GM12872 (cell line): Measurements from ENCODE around the gene MGMT.

Experiments used
- CTCF ChIP-seq: IDR thresholded peaks from 3 replicates; pipeline ENCODE4 v1.5.1; 2011; ENCODE audit warnings: low read depth, mild to moderate bottlenecking, low read length, moderate library complexity; ENCODE audit not compliant: insufficient read depth

MGMT gene

GRCh38 chr10:129445436-129446182 is 21.4 kb upstream of the MGMT start:
- TF ChIP-seq CTCF, result no peak

DNA sequence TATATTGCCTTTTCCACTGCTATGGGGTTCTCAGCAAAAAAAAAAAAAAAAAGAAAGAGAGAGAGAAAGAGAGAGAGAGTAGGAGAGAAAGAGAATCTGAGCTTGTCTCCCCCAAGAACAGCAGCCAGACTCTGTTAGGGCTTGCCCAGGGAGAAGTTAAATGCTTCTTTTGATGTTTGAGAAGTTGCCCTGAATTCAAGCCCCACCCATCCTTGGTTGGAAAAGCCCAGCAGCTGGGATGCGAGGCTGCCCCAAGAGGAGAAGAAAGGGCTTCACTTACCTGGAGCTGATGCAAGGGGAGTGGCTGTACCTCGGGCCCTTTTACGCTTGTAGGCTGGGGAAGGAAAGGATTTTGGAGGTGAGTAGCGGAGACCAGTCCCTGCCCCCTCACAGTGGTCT is 20.9 kb upstream of the MGMT start:
- no peak for TF ChIP-seq CTCF

DNA sequence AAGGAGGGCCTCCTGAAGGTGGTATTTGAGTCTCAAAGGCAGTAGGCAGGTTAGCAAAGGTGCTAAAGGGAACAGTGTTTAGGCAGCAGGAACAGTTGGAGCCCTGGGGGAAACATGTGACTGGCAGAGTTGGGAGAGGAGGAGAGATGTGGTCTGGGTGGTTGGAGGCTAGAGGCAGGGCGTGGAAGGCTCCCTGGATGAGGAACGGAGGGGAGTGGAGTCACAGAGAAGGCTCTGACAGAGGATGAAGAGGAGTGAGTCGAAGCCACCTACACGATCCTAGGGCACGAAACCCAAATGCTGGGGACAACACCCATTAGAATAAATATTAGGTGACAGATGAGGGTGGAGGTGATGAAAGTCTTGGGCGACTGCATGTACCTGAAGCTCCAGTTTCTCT is 19.6 kb upstream of the MGMT start:
- TF ChIP-seq CTCF, result no peak

DNA sequence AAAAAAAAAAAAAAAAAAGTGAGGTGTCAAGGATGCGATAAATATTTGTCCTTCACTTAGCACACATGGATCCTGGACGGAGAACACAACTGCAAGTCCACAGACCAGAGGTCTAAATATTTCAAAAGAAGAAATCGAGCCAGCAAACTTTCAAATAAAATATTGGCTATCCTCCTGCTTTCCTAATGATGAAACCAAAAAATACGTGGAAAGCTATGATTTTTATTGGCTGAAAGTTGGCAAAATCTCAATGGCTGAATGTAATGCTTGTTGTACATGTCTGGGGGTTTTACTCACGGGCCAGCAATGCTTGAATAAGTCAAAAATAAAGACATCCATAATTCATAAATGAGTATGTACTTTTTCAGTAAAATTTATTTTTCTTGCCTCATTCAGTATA is 19.0 kb upstream of the MGMT start:
- no peak for TF ChIP-seq CTCF

DNA sequence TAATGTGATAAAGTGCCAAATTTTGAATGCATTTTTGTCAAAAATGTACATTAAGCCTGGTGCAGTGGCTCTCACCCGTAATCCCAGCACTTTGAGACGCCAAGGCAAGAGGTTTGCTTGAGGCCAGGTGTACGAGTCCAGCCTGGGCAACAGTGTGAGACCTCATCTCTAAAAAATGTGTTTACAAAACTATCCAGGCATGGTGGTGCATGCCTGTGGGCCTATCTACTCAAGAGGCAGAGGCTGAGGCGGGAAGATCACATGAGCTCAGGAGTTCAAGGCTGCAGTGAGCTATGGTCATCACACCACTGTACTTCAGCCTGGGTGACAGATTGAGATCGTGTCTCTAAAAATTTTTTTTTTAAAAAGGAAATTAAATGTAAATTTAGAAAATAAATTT is 18.5 kb upstream of the MGMT start:
- no peak for TF ChIP-seq CTCF

DNA sequence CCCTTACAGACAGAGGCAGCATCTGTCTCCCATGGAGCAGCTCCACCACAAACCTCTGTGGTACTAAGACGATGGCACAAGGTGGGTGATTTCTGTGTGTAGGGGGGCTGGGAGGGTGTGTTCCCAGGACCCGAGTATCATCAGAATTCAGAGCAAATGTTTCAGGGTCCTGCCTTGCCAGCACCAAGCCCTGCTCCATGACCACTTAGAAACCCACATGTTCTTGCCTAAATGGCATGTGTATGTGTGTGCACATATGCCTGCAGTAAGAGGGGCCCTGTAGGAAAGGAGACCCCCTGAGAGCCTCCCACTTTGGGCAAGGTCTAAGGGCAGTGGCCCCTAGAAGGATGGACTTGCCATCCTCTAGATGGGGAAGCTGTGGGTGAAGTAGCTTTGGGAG is 17.1 kb upstream of the MGMT start:
- no peak for TF ChIP-seq CTCF

DNA sequence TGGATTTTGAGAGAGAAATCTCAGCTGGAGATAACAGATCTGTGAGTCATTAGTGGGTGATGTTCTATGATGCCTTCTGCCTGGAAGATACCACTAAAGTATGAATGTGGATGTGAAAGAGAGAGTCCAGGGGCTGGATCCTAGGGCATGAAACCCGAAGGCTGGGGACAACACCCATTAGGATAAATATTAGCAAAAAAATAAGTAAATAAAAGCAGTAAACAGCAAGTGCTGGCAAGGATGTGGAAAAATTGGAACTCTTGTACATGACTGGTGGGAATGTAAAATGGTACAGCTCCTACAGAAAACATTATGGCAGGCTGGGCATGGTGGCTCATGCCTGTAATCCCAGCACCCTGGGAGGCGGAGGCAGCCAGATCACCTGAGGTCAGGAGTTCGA is 16.6 kb upstream of the MGMT start:
- no peak for TF ChIP-seq CTCF
